ENCODE measurements around the gene ATXN1.

- no peak for TF ChIP-seq CTCF (conservative IDR thresholded peaks at IDR 0.05; ENCODE audit: low read depth, low read length)
- no peak for TF ChIP-seq EZH2 (IDR thresholded peaks at IDR 0.05; ENCODE audit: borderline replicate concordance, low read depth, low read length, poor library complexity, severe bottlenecking)
Observed at GRCh38 chr6:16404456-16404855, 356.8 kb downstream of the ATXN1 start.
